Ishikawa (cell line): ENCODE measurements around the gene HES3.

ENCODE experiments used
- CEBPB ChIP-seq: IDR thresholded peaks from 2 replicates; pipeline ENCODE4 v1.6.1; 2012
- CREB1 ChIP-seq: IDR thresholded peaks from 2 replicates; pipeline ENCODE4 v1.6.1; 2012; ENCODE audit warnings: low read depth
- EGR1 ChIP-seq: IDR thresholded peaks from 2 replicates; pipeline ENCODE4 v1.6.1; 2012
- EP300 ChIP-seq: IDR thresholded peaks from 2 replicates; pipeline ENCODE4 v1.6.1; 2012; ENCODE audit warnings: borderline replicate concordance
- FOXM1 ChIP-seq: IDR thresholded peaks from 2 replicates; pipeline ENCODE4 v1.6.1; 2012; ENCODE audit warnings: low read depth, borderline replicate concordance
- RAD21 ChIP-seq: IDR thresholded peaks from 2 replicates; pipeline ENCODE4 v1.6.1; 2012; ENCODE audit warnings: low read depth
- TAF1 ChIP-seq: IDR thresholded peaks from 2 replicates; pipeline ENCODE4 v1.6.1; 2012; ENCODE audit warnings: low read depth, mild to moderate bottlenecking
- TCF12 ChIP-seq: IDR thresholded peaks from 2 replicates; pipeline ENCODE4 v1.6.1; 2012; ENCODE audit warnings: low read depth
- TEAD4 ChIP-seq: IDR thresholded peaks from 2 replicates; pipeline ENCODE4 v1.6.1; 2012
- YY1 ChIP-seq: IDR thresholded peaks from 2 replicates; pipeline ENCODE4 v1.6.1; 2012; ENCODE audit warnings: low read depth
- TF ChIP-seq, protein P1 (sequence below): IDR thresholded peaks from 2 replicates; pipeline ENCODE4 v1.6.1; 2012
- TF ChIP-seq, protein P2 (sequence below): IDR thresholded peaks from 2 replicates; pipeline ENCODE4 v1.6.1; 2012; ENCODE audit warnings: low read depth, mild to moderate bottlenecking
- TF ChIP-seq, protein P3 (sequence below): IDR thresholded peaks from 2 replicates; pipeline ENCODE4 v1.6.1; 2012

DNA sequence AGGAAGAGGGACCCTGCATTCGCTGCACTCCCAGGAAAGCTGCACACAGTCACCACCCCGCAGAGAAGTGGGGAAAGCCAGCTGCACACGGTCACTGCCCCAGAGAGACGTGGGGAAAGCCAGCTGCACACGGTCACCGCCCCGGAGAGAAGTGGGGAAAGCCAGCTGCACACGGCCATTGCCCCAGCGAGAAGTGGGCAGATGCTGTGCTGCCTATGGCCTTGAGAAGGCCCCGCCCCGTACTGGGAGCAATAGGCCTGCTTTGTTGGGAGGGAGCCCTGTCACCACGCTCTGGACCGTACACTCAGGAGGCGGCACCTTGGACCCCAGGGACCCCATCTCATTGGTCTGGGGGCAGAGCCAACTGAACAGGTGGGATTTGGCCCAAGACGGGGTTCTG, 21.2 kb downstream of the HES3 start:
- TF ChIP-seq FOXM1 (no peak), TCF12 (no peak), TAF1 (no peak), RAD21 (no peak), YY1 (no peak), EP300 (no peak), CREB1 (no peak), CEBPB (no peak), EGR1 (no peak), TEAD4 (no peak)
- TF ChIP-seq, protein P1, sequence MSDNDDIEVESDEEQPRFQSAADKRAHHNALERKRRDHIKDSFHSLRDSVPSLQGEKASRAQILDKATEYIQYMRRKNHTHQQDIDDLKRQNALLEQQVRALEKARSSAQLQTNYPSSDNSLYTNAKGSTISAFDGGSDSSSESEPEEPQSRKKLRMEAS: no peak
- TF ChIP-seq, protein P2, sequence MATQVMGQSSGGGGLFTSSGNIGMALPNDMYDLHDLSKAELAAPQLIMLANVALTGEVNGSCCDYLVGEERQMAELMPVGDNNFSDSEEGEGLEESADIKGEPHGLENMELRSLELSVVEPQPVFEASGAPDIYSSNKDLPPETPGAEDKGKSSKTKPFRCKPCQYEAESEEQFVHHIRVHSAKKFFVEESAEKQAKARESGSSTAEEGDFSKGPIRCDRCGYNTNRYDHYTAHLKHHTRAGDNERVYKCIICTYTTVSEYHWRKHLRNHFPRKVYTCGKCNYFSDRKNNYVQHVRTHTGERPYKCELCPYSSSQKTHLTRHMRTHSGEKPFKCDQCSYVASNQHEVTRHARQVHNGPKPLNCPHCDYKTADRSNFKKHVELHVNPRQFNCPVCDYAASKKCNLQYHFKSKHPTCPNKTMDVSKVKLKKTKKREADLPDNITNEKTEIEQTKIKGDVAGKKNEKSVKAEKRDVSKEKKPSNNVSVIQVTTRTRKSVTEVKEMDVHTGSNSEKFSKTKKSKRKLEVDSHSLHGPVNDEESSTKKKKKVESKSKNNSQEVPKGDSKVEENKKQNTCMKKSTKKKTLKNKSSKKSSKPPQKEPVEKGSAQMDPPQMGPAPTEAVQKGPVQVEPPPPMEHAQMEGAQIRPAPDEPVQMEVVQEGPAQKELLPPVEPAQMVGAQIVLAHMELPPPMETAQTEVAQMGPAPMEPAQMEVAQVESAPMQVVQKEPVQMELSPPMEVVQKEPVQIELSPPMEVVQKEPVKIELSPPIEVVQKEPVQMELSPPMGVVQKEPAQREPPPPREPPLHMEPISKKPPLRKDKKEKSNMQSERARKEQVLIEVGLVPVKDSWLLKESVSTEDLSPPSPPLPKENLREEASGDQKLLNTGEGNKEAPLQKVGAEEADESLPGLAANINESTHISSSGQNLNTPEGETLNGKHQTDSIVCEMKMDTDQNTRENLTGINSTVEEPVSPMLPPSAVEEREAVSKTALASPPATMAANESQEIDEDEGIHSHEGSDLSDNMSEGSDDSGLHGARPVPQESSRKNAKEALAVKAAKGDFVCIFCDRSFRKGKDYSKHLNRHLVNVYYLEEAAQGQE: no peak
- TF ChIP-seq, protein P3, sequence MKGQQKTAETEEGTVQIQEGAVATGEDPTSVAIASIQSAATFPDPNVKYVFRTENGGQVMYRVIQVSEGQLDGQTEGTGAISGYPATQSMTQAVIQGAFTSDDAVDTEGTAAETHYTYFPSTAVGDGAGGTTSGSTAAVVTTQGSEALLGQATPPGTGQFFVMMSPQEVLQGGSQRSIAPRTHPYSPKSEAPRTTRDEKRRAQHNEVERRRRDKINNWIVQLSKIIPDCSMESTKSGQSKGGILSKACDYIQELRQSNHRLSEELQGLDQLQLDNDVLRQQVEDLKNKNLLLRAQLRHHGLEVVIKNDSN: no peak
